HG03097 (cell line): ENCODE results near the gene NINJ1.
"Not testable (repeated sequence)": the region's sequence is repeated elsewhere in the genome, so short reads cannot be mapped to it uniquely, and the experiment has no call there.

Source experiments
- ATAC-seq: cut with Tn5 transposase; IDR thresholded peaks from one replicate; pipeline ENCODE4 v1.9.1; 2021; ENCODE audit not compliant: unreplicated experiment, low FRiP score

NINJ1 gene

GRCh38 chr9:93120846-93121315 is 13.2 kb downstream of the NINJ1 start:
- ATAC-seq: no peak

- peak; percentile 73 for ATAC-seq
Observed at GRCh38 chr9:93119953-93120845, 13.9 kb downstream of the NINJ1 start.

- ATAC-seq: no peak
Observed at GRCh38 chr9:93119703-93119952, 14.4 kb downstream of the NINJ1 start.

- no peak for ATAC-seq
Observed at GRCh38 chr9:93118863-93119702, 15.0 kb downstream of the NINJ1 start.

- ATAC-seq: no peak
Observed at GRCh38 chr9:93117924-93118862, 15.9 kb downstream of the NINJ1 start.

- not testable (repeated sequence) for ATAC-seq
Observed at GRCh38 chr9:93117521-93117920, 16.5 kb downstream of the NINJ1 start.

GRCh38 chr9:93116072-93116961 is 17.7 kb downstream of the NINJ1 start:
- no peak for ATAC-seq

GRCh38 chr9:93115486-93116071 is 18.5 kb downstream of the NINJ1 start:
- no peak for ATAC-seq

GRCh38 chr9:93114984-93115335 is 19.1 kb downstream of the NINJ1 start:
- ATAC-seq: no peak

- ATAC-seq: no peak
Observed at GRCh38 chr9:93114169-93114983, 19.7 kb downstream of the NINJ1 start.

GRCh38 chr9:93112864-93113389 is 21.1 kb downstream of the NINJ1 start:
- no peak for ATAC-seq

- no peak for ATAC-seq
Observed at GRCh38 chr9:93112116-93112863, 21.8 kb downstream of the NINJ1 start.

- no peak for ATAC-seq
Observed at GRCh38 chr9:93111371-93112115, 22.5 kb downstream of the NINJ1 start.

- ATAC-seq: no peak
Observed at GRCh38 chr9:93111001-93111370, 23.1 kb downstream of the NINJ1 start.

GRCh38 chr9:93110311-93110855 is 23.7 kb downstream of the NINJ1 start:
- ATAC-seq: no peak

- ATAC-seq: no peak
Observed at GRCh38 chr9:93108291-93109041, 25.6 kb downstream of the NINJ1 start.
